ENCODE measurements around the gene TMEM94. TPM values are rescaled to one million over a fixed set of nuclear protein-coding genes. Genes with fewer than 3 reads are reported as not detected.

The TMEM94 gene
- total and polyA plus RNA-seq, 4 experiments from 2014 or later = 3.9 to 109 (median 63.3) TPM

- ChIA-PET POLR2A (ENCODE audit: partially characterized antibody) (no interaction called here), CTCF (ENCODE audit: partially characterized antibody) (interaction anchor here (1.0 to 1.4 kb wide), 4 partner anchors 14 to 88 kb away, joined by 3 to 5 read pairs (median 4); partner anchors contain the start of gene TSEN54)
- H3K27me3 ChIP-seq (ENCODE audit: insufficient read depth, low read length) = no peaks in the 10 kb centered on the region
- Mint-ChIP-seq H3K9me3 (no peaks in the 10 kb centered on the region), H3K27ac (no peak overlapping the region), H3K27me3 (no peaks in the 10 kb centered on the region), H3K4me3 (no peak overlapping the region), H3K4me1 (no peaks in the 10 kb centered on the region), H3K36me3 (peaks cover 6 to 23% of the 10 kb centered on the region in 2 donors)
- no peak overlapping the region for H3K27ac ChIP-seq (ENCODE audit: low read depth, low read length)
- intact Hi-C loops (cut with micrococcal nuclease) = no loop called here
- DNase-seq = no peak
- peaks cover 5% of the 10 kb centered on the region for H3K36me3 ChIP-seq (ENCODE audit: insufficient read depth, low read length)
- H3K4me3 ChIP-seq (ENCODE audit: low read length in 2 of 2) = no peak overlapping the region
- no peaks in the 10 kb centered on the region for H3K4me1 ChIP-seq (ENCODE audit: insufficient read depth, low read length)
- H3K9me3 ChIP-seq (ENCODE audit: control insufficient read depth in 1 of 2, low read length in 2 of 2) = no peaks in the 10 kb centered on the region
Measured at GRCh38 chr17:75502072-75502720, 45.8 kb downstream of the TMEM94 start.

GRCh38 chr17:75502721-75503329, 46.4 kb downstream of the TMEM94 start:
- H3K4me3 ChIP-seq (ENCODE audit: low read length in 2 of 2) = no peak overlapping the region
- no peaks in the 10 kb centered on the region for H3K27me3 Mint-ChIP-seq
- no peaks in the 10 kb centered on the region for H3K9me3 Mint-ChIP-seq
- no peaks in the 10 kb centered on the region for H3K4me1 ChIP-seq (ENCODE audit: insufficient read depth, low read length)
- POLR2A ChIA-PET (ENCODE audit: partially characterized antibody) = interaction anchor here (0.8 kb wide), 1 partner anchor 22 kb away, joined by 3 read pairs; the partner anchor contains the start of gene LLGL2
- H3K4me3 Mint-ChIP-seq = no peak overlapping the region
- H3K4me1 Mint-ChIP-seq = no peaks in the 10 kb centered on the region
- DNase-seq = no peak
- no peaks in the 10 kb centered on the region for H3K36me3 ChIP-seq (ENCODE audit: insufficient read depth, low read length)
- H3K27ac Mint-ChIP-seq = no peak overlapping the region
- CTCF ChIA-PET (ENCODE audit: partially characterized antibody) = interaction anchor here (0.6 to 1.4 kb wide), 6 partner anchors 14 to 443 kb away, joined by 3 to 5 read pairs (median 4); partner anchors contain the start of gene TSEN54
- no peaks in the 10 kb centered on the region for H3K27me3 ChIP-seq (ENCODE audit: insufficient read depth, low read length)
- H3K27ac ChIP-seq (ENCODE audit: low read depth, low read length) = no peak overlapping the region
- H3K36me3 Mint-ChIP-seq = peaks cover 3 to 18% of the 10 kb centered on the region in 2 donors
- intact Hi-C loops (cut with micrococcal nuclease) = no loop called here
- H3K9me3 ChIP-seq (ENCODE audit: control insufficient read depth in 1 of 2, low read length in 2 of 2) = no peaks in the 10 kb centered on the region

GRCh38 chr17:75503337-75503950, 47.0 kb downstream of the TMEM94 start:
- H3K27ac ChIP-seq (ENCODE audit: low read depth, low read length) = no peak overlapping the region
- no peak for DNase-seq
- Mint-ChIP-seq H3K4me1 (no peaks in the 10 kb centered on the region), H3K27ac (no peak overlapping the region), H3K4me3 (no peak overlapping the region), H3K9me3 (no peaks in the 10 kb centered on the region), H3K36me3 (peaks cover 3 to 14% of the 10 kb centered on the region in 2 donors), H3K27me3 (no peaks in the 10 kb centered on the region)
- no peak overlapping the region for H3K4me3 ChIP-seq (ENCODE audit: low read length in 2 of 2)
- H3K36me3 ChIP-seq (ENCODE audit: insufficient read depth, low read length) = no peaks in the 10 kb centered on the region
- H3K27me3 ChIP-seq (ENCODE audit: insufficient read depth, low read length) = no peaks in the 10 kb centered on the region
- CTCF ChIA-PET (ENCODE audit: partially characterized antibody) = interaction anchor here (0.6 to 1.1 kb wide), 5 partner anchors 13 to 443 kb away, joined by 3 to 5 read pairs (median 4); partner anchors contain the start of gene TSEN54
- no peaks in the 10 kb centered on the region for H3K4me1 ChIP-seq (ENCODE audit: insufficient read depth, low read length)
- intact Hi-C loops (cut with micrococcal nuclease) = no loop called here
- no peaks in the 10 kb centered on the region for H3K9me3 ChIP-seq (ENCODE audit: control insufficient read depth in 1 of 2, low read length in 2 of 2)
- POLR2A ChIA-PET (ENCODE audit: partially characterized antibody) = interaction anchor here (0.8 kb wide), 1 partner anchor 21 kb away, joined by 3 read pairs; the partner anchor contains the start of gene LLGL2

GRCh38 chr17:75503976-75504346, 47.5 kb downstream of the TMEM94 start:
- Histone ChIP-seq H3K4me1 (ENCODE audit: insufficient read depth, low read length) (no peaks in the 10 kb centered on the region), H3K27ac (ENCODE audit: low read depth, low read length) (no peak overlapping the region), H3K4me3 (ENCODE audit: low read length in 2 of 2) (no peak overlapping the region), H3K36me3 (ENCODE audit: insufficient read depth, low read length) (no peaks in the 10 kb centered on the region), H3K27me3 (ENCODE audit: insufficient read depth, low read length) (no peaks in the 10 kb centered on the region), H3K9me3 (ENCODE audit: control insufficient read depth in 1 of 2, low read length in 2 of 2) (no peaks in the 10 kb centered on the region)
- DNase-seq = no peak
- H3K27ac Mint-ChIP-seq = no peak overlapping the region
- no peak overlapping the region for H3K4me3 Mint-ChIP-seq
- no peaks in the 10 kb centered on the region for H3K27me3 Mint-ChIP-seq
- peaks cover under 1 to 10% of the 10 kb centered on the region in 2 donors for H3K36me3 Mint-ChIP-seq
- POLR2A ChIA-PET (ENCODE audit: partially characterized antibody) = interaction anchor here (1.1 kb wide), 1 partner anchor 12 kb away, joined by 5 read pairs; the partner anchor contains the start of gene TSEN54
- H3K9me3 Mint-ChIP-seq = no peaks in the 10 kb centered on the region
- no peaks in the 10 kb centered on the region for H3K4me1 Mint-ChIP-seq
- intact Hi-C loops (cut with micrococcal nuclease) = loop anchor here (1.0 kb wide), 1 partner anchor 21 kb away; the partner anchor contains the start of gene LLGL2
- CTCF ChIA-PET (ENCODE audit: partially characterized antibody) = no interaction called here

GRCh38 chr17:75504347-75505151, 48.1 kb downstream of the TMEM94 start:
- CTCF ChIA-PET (ENCODE audit: partially characterized antibody) = interaction anchor here (0.6 to 1.8 kb wide), 7 partner anchors 15 to 289 kb away, joined by 3 to 5 read pairs (median 3); partner anchors contain the start of genes LLGL2 and TMEM94
- POLR2A ChIA-PET (ENCODE audit: partially characterized antibody) = interaction anchor here (1.1 kb wide), 1 partner anchor 12 kb away, joined by 5 read pairs; the partner anchor contains the start of gene TSEN54
- Mint-ChIP-seq H3K27me3 (no peaks in the 10 kb centered on the region), H3K27ac (no peak overlapping the region), H3K9me3 (no peaks in the 10 kb centered on the region), H3K36me3 (peaks cover 0 to 5% of the 10 kb centered on the region in 2 donors), H3K4me1 (no peaks in the 10 kb centered on the region), H3K4me3 (no peak overlapping the region)
- H3K27me3 ChIP-seq (ENCODE audit: insufficient read depth, low read length) = no peaks in the 10 kb centered on the region
- H3K4me3 ChIP-seq (ENCODE audit: low read length in 2 of 2) = no peak overlapping the region
- DNase-seq = peak in 4 of 5 donors; percentile 23 to 34 (median 30)
- H3K9me3 ChIP-seq (ENCODE audit: control insufficient read depth in 1 of 2, low read length in 2 of 2) = no peaks in the 10 kb centered on the region
- H3K36me3 ChIP-seq (ENCODE audit: insufficient read depth, low read length) = no peaks in the 10 kb centered on the region
- intact Hi-C loops (cut with micrococcal nuclease) = loop anchor here (1.0 kb wide), 1 partner anchor 21 kb away; the partner anchor contains the start of gene LLGL2
- H3K27ac ChIP-seq (ENCODE audit: low read depth, low read length) = no peak overlapping the region
- no peaks in the 10 kb centered on the region for H3K4me1 ChIP-seq (ENCODE audit: insufficient read depth, low read length)

GRCh38 chr17:75505152-75505409, 48.6 kb downstream of the TMEM94 start:
- intact Hi-C loops (cut with micrococcal nuclease) = no loop called here

More at GRCh38 chr17:75505152-75505409, 48.6 kb downstream of the TMEM94 start:
- H3K4me1 ChIP-seq (ENCODE audit: insufficient read depth, low read length) = no peaks in the 10 kb centered on the region
- Mint-ChIP-seq H3K27me3 (no peaks in the 10 kb centered on the region), H3K4me1 (no peaks in the 10 kb centered on the region), H3K4me3 (no peak overlapping the region), H3K27ac (no peak overlapping the region), H3K36me3 (no peaks in the 10 kb centered on the region), H3K9me3 (no peaks in the 10 kb centered on the region)
- CTCF ChIA-PET (ENCODE audit: partially characterized antibody) = interaction anchor here (0.7 to 1.8 kb wide), 6 partner anchors 15 to 244 kb away, joined by 3 to 5 read pairs (median 3); partner anchors contain the start of genes LLGL2 and TMEM94
- no peak for DNase-seq
- no peaks in the 10 kb centered on the region for H3K36me3 ChIP-seq (ENCODE audit: insufficient read depth, low read length)
- H3K27ac ChIP-seq (ENCODE audit: low read depth, low read length) = no peak overlapping the region
- H3K9me3 ChIP-seq (ENCODE audit: control insufficient read depth in 1 of 2, low read length in 2 of 2) = no peaks in the 10 kb centered on the region
- H3K4me3 ChIP-seq (ENCODE audit: low read length in 2 of 2) = no peak overlapping the region
- POLR2A ChIA-PET (ENCODE audit: partially characterized antibody) = interaction anchor here (1.1 kb wide), 1 partner anchor 11 kb away, joined by 5 read pairs; the partner anchor contains the start of gene TSEN54
- H3K27me3 ChIP-seq (ENCODE audit: insufficient read depth, low read length) = no peaks in the 10 kb centered on the region

Measured in CD4-positive, alpha-beta memory T cell (primary cell).